Measurements from ENCODE around the gene PTDSS2. TPM values are rescaled to one million over a fixed set of nuclear protein-coding genes. Genes with fewer than 3 reads are reported as not detected.

PTDSS2 gene
- total RNA-seq, 6 experiments from 2014 or later: 8.4 to 21.9 (median 11.4) TPM

DNA sequence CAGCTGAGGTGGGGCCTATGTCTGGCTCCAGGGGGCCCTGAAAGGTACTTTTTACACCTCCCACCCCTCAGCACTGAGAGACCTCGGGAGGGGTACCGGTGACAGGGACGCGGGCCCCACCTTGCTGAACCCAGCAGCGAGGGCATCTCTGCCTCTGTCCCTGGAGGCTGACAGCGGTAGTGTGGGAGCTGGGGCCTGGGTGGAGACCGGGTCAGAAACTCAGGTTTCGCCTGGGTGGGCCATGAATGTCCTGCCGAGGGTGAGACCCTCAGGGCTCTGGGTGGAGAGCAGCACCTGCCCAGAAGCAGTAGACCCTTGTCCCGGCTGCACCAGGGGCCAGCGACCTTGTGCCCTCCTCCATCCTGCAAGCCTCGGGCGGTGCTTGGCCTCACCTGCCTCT is 22.2 kb downstream of the PTDSS2 start:
- WGBS (ENCODE audit: insufficient coverage, low coverage, low lambda C conversion rate, missing lambda C conversion rate): 93% methylated on average over 5 of the region's 13 CpGs
- no peak for TF ChIP-seq CTCF (IDR thresholded peaks at IDR 0.05)
- TF ChIP-seq POLR2A (IDR thresholded peaks at IDR 0.05): no peak
- Histone ChIP-seq H3K36me3 (no peaks in the 10 kb centered on the region), H3K27ac (no peak overlapping the region), H3K9me3 (no peaks in the 10 kb centered on the region), H3K27me3 (no peaks in the 10 kb centered on the region), H3K4me3 (no peak overlapping the region), H3K4me1 (peaks cover 0 to 11% (median 8%) of the 10 kb centered on the region in 4 donors)
- ATAC-seq (no peak), DNase-seq (no peak)
- intact Hi-C loops (cut with DNase I): no loop called here

- 96% methylated on average over 8 of the region's 28 CpGs for WGBS (ENCODE audit: insufficient coverage, low coverage, low lambda C conversion rate, missing lambda C conversion rate)
- no peak for ATAC-seq
- no peaks in the 10 kb centered on the region for H3K9me3 ChIP-seq
- TF ChIP-seq POLR2A (IDR thresholded peaks at IDR 0.05) (no peak), CTCF (IDR thresholded peaks at IDR 0.05) (no peak)
- H3K4me1 ChIP-seq: peaks cover 0 to 11% (median 8%) of the 10 kb centered on the region in 4 donors
- no peak overlapping the region for H3K27ac ChIP-seq
- H3K4me3 ChIP-seq: no peak overlapping the region
- H3K27me3 ChIP-seq: no peaks in the 10 kb centered on the region
- DNase-seq: no peak
- H3K36me3 ChIP-seq: no peaks in the 10 kb centered on the region
- intact Hi-C loops (cut with DNase I): no loop called here
Observed at GRCh38 chr11:472816-473215, 22.7 kb downstream of the PTDSS2 start.

- ATAC-seq (no peak), DNase-seq (no peak)
- intact Hi-C loops (cut with DNase I): no loop called here
- TF ChIP-seq CTCF (IDR thresholded peaks at IDR 0.05) (no peak), POLR2A (IDR thresholded peaks at IDR 0.05) (no peak)
- Histone ChIP-seq H3K27ac (no peak overlapping the region), H3K36me3 (no peaks in the 10 kb centered on the region), H3K9me3 (no peaks in the 10 kb centered on the region), H3K4me3 (no peak overlapping the region), H3K27me3 (no peaks in the 10 kb centered on the region), H3K4me1 (peaks cover 0 to 11% (median 8%) of the 10 kb centered on the region in 4 donors)
- 100% methylated on average over 7 of the region's 19 CpGs for WGBS (ENCODE audit: insufficient coverage, low coverage, low lambda C conversion rate, missing lambda C conversion rate)
Observed at GRCh38 chr11:473415-473814, 23.3 kb downstream of the PTDSS2 start.

DNA sequence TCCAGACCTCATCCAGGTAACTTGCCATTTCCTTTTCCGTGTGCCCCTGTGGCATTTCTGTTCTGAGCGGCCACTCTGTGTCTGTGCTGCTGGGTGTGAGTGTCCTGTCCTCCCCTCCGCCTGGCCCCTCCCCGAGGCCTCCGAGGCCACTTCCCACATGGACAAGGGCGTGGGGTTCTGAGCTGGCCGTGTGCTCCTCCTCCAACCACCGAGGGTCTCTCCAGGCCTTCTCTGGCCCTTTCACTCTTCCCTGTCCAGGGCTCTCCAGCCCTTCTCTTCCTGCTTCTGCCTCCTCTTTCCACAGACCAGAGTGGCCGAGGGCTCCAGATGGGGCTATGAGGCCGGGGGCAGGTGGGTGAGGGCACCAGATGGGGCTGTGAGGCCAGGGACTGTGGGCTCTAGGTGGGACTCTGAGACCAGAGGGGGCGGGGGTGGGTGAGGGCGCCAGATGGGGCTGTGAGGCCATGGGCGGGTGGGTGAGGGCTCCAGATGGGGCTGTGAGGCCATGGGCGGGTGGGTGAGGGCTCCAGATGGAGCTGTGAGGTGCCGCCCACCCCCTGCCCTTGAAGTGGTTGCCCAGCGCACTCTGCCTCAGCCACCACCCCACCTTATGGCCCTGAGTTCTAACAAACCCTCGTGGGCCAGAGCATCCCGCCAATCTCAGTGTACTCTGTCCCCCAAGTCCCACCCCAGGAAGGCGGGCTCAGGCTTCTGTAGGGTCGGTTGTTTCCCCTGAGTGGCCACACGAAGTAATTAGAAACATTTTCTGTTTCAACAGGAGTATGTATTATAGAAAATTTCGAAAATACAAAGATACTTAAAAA is 24.1 kb downstream of the PTDSS2 start:
- H3K9me3 ChIP-seq: no peaks in the 10 kb centered on the region
- whole genome bisulfite sequencing (ENCODE audit: insufficient coverage, low coverage, low lambda C conversion rate, missing lambda C conversion rate): 79% methylated on average over 16 of the region's 22 CpGs
- TF ChIP-seq POLR2A (IDR thresholded peaks at IDR 0.05) (no peak), CTCF (IDR thresholded peaks at IDR 0.05) (no peak)
- H3K27ac ChIP-seq: no peak overlapping the region
- no peaks in the 10 kb centered on the region for H3K27me3 ChIP-seq
- no peaks in the 10 kb centered on the region for H3K36me3 ChIP-seq
- DNase-seq: no peak
- no peak for ATAC-seq
- intact Hi-C loops (cut with DNase I): no loop called here
- peaks cover 0 to 11% (median 8%) of the 10 kb centered on the region in 4 donors for H3K4me1 ChIP-seq
- H3K4me3 ChIP-seq: no peak overlapping the region

All from right lobe of liver (tissue), 6 donors.